ENCODE data around the gene RTBDN.
A peak's percentile ranks its signal among the peaks of the same experiment; 100 is the strongest.

The RTBDN gene

GRCh38 chr19:12791345-12792050 lies 42.9 kb downstream of the RTBDN start, which contains the start of gene JUNB:
Gene JUNB (plus strand): TSS chr19:12791486. CDS start chr19:12791772, 286 bp downstream.
- DNase-seq: peak; percentile 98

DNA sequence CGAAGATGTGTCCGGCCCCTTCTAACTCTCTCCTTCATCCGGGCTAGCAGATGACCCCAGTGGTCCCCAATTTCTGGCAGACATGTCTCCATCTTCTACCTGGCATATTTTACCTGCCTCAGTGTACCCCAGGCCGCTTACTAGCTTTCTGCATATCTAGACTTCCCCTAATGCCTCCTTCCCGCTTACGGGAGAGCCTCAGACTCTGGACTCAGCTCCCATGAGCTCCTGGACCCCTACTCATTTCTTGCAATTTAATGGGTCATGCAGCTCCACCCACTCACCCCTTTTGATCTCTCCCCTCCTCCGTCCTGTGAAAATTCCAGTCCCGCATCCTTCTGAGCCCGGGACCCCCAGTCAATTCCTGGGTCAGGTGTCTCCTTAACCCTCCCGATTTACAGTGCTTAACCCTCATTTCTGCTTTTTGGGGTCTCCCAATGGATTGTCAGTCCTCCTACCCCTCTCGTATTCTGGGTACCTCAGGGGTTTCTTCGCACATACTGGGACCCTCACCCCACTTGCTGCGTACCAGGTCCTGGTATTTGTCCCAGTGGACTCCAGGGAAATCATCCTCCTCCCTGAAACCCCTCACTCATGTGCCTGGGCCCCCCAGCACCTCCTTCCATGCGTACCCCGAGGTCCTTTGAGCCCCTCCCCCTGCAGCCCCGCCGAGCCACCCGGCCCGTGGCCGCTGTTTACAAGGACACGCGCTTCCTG lies 43.6 kb downstream of the RTBDN start:
- DNase-seq: peak; percentile 16

GRCh38 chr19:12789904-12790619 lies 44.3 kb downstream of the RTBDN start:
- peak; percentile 87 for DNase-seq

DNA sequence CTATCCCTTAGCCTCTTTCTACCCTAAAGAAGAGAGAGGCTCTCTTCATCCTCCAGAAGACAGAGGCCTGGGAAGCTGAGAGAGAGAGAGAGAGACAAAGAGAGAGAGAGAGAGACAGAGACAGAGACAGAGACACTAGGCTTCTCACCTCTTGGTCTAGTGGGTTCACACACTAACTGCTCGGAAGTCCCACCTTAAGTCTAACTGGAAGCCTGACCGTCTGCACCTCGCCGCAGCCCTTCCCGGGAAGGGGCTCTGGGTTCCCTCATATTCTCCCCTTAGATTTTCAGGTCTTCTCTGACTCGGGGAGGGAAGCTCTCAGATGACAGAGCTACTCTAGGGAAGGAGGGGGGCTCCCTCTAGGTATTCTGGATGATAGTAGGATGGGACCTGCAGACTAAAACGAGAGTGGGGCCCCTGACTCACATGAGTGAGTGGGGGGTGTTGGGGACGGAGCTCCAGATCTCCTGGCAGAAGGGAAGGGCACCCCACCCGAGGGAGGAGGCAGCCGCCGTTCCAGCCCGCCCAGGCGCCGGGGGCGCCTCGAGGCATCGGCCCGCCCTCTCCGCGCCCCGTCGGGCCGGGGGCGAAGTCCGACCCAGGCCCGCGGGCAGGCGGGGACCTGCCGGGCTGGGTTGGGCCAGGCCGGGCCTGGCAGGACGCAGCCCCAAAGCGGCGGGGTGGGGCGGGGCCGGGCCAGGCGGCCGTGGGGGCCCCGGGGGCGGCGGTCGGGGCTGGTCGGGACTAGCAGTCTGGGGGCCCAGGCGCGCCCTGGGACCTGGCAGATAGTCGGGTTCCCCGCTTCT lies 45.1 kb downstream of the RTBDN start:
- DNase-seq: peak; percentile 27

DNA sequence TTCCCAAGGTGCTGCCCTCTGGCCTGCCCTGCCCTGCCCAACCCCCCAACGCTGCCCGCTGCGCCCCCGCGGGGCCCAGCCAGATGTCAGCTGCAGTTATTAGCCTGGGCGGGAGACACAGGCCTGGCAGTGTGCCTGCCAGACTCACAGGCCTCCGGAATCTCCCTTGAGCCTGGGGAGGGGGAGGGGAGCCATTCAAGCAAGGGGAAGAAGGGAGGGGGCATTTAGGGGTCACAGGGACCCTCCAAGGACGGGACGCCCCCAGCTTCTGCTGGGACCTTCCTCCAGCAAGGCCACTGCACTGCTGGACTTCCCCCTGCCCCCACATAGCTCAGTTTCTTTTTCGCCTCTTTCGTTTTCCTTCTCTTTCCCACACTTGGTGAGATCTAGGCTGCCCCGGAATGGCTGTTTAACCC lies 45.7 kb downstream of the RTBDN start:
- peak; percentile 37 for DNase-seq

- DNase-seq: no peak
These were observed 46.2 kb downstream of the RTBDN start for GRCh38 chr19:12788042-12788681.

DNA sequence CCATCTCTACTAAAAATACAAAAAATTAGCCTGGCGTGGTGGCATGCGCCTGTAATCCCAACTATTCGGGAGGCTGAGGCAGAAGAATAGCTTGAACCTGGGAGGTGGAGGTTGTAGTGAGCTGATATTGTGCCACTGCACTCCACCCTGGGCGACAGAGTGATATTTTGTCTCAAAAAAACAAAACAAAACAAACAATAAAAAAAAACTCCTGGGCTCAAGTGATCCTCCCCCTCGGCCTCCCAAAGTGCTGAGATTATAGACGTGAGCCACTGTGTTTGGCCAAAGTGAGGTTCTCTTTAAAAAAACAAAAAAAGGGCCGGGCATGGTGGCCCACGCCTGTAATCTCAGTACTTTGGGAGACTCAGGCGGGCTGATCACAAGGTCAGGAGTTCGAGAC lies 46.9 kb downstream of the RTBDN start:
- no peak for DNase-seq

DNA sequence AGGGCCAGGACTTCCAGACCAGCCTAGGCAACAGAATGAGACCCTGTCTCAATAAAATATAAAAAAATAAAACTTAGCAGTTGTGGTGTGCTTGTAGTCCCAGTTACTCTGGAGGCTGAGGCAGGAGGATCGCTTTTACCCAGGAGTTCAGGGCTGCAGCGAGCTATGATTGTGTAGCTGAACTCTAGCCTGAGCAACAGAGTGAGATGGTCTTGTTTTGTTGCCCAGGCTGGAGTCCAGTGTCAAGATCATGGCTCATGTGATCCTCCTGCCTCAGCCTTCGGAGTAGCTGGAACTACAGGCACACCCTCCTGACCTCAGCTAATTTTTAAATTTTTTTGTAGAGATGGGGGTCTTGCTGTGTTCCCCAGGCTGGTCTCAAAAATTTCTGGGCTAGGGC lies 47.4 kb downstream of the RTBDN start:
- no peak for DNase-seq

- DNase-seq: peak; percentile 30
These were observed 48.1 kb downstream of the RTBDN start for GRCh38 chr19:12786141-12786870.

- no peak for DNase-seq
These were observed 48.8 kb downstream of the RTBDN start for GRCh38 chr19:12785431-12786031.

DNA sequence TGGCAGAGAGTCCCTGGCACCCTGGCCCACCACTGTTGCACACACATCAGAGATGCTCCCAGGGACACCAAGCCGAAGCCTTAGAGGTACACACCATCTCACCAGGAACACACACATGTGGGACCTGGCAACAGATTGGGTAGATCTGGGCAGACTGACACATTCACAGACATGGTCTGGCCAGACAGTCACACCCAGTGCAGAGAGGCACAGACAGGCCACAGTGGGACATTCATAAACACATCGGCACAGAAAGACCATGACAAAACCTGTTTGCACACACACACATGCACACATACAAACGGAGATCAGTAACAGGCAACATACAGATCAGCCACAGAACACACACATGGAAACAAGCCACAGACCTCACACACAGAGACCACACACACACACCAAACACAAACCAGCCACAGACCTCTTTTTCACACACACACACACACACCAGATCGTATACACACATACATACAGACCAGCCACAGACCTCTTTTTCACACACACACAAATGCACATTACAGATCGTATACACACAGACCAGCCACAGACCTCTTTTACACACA lies 49.4 kb downstream of the RTBDN start:
- peak; percentile 26 for DNase-seq

GRCh38 chr19:12784394-12784870 lies 49.9 kb downstream of the RTBDN start:
- DNase-seq: peak; percentile 42

DNA sequence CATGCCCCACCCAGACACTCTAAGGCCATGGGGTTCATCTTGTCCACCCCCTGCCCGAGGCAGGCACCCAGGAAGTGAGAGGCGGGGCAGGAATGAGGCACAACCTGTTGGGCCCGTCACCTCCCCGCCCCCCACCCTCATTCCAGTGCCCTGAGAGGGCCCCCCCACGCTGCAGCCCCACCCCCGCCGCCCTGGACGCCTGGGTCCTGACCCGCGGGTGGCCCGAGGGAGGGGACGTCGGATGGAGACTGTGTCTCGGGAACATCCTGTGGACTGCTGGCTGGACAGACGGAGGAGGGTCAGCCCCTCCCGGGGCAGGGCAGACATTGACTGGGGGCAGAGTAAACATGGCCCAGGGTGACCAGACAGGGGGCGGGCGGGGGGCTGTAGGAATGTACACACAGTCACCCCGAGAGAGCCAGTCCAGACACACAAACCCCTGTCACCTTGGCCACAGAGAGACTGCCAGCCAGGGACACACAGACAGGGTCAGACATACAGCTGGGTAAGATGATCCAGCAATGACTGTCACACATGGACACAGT lies 50.5 kb downstream of the RTBDN start:
- DNase-seq: peak; percentile 30

GRCh38 chr19:12783291-12783848 lies 51.0 kb downstream of the RTBDN start:
- peak; percentile 49 for DNase-seq

DNA sequence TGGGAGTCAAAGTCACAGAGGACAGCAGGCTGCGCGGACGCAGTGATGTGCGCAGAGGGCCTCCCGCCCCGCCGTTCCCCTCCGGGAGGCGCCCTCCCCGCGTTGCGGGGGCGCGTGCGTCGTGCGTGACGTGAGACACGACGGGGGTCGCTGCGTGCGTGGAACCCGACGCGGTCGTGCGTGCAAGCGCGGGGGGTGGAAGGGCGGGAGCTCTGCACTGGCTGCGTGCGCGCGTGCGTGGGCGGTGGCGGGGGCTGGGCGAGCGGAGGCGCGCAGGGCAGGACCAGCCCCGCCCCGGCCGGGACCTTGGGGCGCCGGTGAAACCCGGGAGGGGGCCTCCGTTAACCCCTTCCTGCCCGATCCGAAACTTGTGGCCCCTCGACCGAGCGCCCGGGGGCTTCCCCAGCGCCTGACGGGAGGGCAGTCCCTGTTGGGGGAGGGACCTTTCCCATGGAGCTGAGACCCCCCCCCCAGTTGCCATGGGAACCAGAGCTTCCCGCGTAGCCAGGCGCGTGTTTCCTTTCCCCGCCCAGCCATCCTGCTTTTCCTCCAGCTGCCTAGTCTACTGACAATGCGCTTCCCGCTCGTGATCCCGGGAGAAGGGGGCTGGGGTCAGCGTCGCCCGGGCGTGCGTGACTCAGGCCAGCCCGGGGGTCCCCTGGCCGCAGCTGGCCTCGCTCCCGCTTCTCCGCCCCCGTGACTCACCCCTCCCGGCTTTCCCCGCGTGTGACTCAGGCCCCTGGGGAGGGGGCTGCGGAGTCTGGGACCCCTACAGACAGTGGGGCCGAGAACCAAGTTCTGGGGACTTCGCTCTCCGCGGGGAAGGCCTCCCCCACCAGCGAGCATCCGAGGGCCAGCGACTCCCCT lies 51.7 kb downstream of the RTBDN start:
- peak; percentile 96 for DNase-seq

GRCh38 chr19:12782174-12782423 lies 52.3 kb downstream of the RTBDN start:
- no peak for DNase-seq

GRCh38 chr19:12779162-12779993 lies 55.0 kb downstream of the RTBDN start:
- DNase-seq: no peak

DNA sequence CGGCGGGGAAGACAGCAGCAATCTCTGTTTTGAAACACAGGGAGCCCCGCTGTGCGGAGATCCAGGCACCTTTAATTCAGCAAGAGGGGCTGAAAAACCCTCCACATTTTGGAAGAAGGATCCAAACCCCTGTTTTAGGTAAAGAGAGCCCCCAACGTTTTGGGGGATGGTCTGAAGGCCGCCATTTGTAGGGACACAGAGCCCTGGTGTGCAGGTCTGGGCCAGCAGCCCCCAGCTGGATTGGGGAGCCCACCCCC lies 55.5 kb downstream of the RTBDN start:
- no peak for DNase-seq
